GM18520 (cell line): ENCODE results near the gene STT3A.

ENCODE experiments used
- ATAC-seq: cut with Tn5 transposase; IDR thresholded peaks from one replicate; pipeline ENCODE4 v1.9.1; 2021; ENCODE audit not compliant: unreplicated experiment

STT3A gene

GRCh38 chr11:125587480-125587879 lies 5.2 kb upstream of the STT3A start:
- no peak for ATAC-seq

DNA sequence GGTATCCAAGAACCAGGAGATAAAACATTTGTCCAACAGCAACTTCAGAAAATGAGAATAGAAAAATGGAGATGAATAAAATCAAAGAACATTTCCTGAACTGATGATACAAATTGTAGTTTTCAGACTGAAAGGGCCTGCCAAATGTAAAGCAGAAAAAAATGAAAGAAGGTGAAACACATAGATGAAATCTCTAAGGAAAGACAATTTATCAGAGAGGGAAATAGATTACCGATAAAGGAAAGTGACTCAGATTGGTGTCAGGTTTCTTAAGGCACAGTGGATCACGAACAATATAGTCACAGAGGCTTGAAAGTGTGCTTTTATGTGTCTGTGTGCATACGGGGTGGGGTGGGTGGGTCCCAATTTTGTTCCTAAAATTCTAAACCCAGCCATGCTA lies 4.1 kb upstream of the STT3A start:
- no peak for ATAC-seq

- ATAC-seq: peak; percentile 2
These were observed 875 bp upstream of the STT3A start for GRCh38 chr11:125591649-125592304.

DNA sequence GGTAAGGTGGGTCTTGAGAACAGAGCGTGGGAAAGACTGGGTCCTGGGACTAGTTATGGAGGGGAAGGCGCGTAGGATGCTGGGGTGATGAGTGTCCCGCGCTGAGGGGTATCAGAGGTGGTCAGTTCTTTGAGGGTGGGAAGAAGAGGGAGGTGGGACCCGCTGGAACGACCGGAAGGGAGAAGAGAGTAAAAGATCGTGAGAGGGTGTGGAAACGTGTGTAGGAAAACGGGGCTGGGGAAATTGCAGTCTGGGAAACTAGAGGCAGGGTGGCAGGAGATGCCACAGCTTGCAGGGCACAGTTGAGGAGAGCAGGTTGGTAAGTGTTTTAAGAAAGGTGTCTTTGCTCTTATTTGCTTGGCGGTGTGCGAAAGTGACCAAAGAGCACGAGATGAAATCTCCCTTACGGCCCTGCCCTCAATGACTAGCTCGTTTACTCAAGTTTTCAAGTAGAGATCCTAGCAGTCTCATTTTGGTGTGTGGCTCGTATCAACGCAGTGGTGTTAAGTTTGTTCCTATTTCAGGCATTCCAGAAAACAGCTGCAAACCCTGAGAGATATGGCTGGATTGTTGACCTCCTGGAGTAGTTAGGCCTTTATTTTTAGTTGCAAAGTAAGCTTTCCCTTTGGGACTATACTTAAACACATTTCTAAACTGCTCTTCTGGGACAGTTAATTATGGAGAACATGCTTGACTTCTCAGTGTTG lies 615 bp downstream of the STT3A start:
- ATAC-seq: no peak

DNA sequence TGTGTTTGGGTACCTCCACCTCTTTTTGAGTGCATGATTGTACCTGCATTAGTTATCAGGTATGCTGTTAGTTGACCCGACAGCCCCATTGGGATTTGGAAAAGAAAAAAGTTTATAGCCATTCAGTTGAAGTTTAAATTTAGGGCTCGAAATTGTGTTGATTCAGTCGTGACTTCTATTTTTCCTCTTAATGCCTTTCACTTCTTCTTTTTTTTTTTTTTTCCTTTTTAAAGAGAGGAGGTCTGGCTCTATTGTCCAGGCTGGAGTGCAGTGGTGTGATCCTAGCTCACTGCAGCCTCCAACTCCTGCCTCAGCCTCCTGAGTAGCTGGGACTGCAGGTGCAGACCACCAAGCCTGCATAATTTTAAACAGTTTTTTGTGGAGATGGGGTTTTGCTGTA lies 2.3 kb downstream of the STT3A start:
- ATAC-seq: no peak

DNA sequence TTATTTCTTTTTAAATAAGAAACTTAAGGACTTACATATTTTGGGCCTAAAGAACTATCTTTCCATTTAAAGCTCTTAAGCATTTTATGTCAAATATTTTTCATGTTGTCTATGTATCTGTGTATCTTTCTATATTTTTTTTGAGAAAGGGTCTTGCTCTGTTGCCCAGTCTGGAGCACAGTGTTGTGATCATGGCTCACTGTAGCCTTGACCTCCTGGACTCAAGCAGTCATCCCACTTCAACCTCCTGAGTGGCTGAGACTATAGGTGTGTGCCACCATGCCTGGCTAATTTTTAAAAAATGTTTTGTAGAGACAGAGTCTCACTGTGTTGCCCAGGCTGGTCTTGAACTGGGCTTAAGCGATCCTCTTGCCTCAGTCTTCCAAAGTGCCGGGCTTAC lies 8.0 kb downstream of the STT3A start:
- ATAC-seq: no peak

DNA sequence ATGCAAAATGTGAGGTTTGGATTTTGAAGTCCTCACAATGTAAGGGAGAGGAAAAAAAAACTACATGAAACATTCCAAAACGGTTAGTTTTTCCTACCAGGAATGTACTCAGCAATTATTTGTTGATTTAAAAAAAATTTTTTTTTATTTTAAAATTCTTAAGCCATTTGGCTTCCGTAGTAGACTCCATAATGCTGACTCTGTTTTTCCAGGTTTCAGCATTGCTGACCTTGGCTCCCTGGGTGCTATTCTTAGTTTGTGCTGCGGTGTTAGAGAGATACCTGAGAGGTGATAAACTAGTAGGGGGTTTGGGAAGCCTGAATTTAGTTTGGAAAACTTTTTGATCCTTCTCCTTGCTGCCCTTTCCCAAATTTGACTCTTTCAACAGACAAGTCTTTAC lies 10.6 kb downstream of the STT3A start:
- ATAC-seq: no peak

- ATAC-seq: no peak
These were observed 12.8 kb downstream of the STT3A start for GRCh38 chr11:125605417-125605816.

- no peak for ATAC-seq
These were observed 16.9 kb downstream of the STT3A start for GRCh38 chr11:125609545-125609944.

DNA sequence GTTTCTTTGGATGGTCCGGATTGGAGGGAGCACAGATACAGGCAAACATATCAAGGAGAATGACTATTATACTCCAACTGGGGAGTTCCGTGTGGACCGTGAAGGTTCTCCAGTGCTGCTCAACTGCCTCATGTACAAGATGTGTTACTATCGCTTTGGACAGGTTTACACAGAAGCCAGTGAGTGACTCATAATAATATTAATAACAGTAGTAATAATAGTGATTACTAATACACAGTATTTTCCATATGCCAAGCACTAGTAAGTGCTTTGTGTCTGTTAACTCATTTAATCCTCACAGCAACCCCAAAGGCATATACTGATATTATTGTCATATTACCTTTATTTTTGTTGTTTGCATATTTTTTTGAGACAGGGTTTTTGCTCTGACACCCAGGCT lies 25.7 kb downstream of the STT3A start:
- ATAC-seq: no peak

DNA sequence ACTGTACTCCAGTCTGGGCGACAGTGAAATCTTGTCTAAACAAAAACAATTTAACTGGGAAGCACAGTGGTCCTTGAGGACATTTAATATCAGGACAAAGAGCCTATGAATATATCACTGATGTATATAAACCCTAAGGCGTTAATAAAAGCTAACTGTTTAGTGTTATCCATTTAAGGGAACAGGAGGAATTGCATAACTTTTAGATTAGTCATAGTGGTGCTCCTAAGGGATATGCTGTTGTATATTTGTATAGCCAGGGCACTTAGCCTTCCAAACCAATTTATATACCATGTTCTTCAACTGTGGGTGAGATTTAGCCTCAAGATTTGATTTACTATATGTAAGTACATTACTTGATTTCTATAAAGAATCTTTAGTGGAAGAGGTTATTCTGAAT lies 29.3 kb downstream of the STT3A start:
- ATAC-seq: no peak

GRCh38 chr11:125623064-125623463 lies 30.4 kb downstream of the STT3A start:
- ATAC-seq: no peak

- ATAC-seq: no peak
These were observed 32.1 kb downstream of the STT3A start, which contains the start of gene CHEK1 for GRCh38 chr11:125624756-125625213. Gene CHEK1 (plus strand): TSS chr11:125625163. CDS start chr11:125626769, 1,606 bp downstream.

GRCh38 chr11:125625225-125625629 lies 32.6 kb downstream of the STT3A start:
- no peak for ATAC-seq

DNA sequence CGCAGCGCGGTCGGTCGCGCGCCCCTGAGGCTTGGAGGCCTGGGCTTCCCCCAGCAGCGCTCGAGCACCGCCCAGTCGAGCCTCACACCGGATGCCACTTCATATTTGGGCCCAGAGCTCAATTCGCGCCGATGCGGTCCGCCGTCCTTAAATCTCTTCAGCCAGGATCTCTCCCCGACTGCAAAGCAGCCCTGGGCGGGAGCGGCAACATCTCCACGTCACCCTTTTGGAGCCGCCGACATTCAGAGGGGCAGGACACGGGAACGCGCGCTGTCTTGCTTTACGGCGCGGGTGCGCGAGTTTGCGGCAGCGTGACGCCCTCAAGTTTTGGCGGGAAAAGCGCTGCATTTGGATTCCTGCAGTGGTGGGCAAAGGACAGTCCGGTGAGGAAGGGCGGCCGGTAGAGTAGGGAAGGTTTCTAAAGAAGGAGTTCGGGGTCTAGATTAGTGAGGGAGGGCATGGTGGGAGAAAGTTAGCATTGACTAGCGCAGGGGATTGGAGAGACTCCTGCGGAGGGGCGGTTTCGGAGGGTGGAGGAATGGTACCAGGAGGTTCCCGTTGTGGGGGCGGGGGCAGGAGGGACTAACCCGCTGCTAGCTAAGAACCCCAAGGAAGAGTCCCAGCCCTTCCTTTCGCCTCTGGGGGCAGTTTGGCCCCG lies 33.1 kb downstream of the STT3A start:
- peak; percentile 75 for ATAC-seq

GRCh38 chr11:125626288-125626950 lies 33.8 kb downstream of the STT3A start:
- no peak for ATAC-seq

GRCh38 chr11:125627236-125627910 lies 34.7 kb downstream of the STT3A start:
- no peak for ATAC-seq

- ATAC-seq: no peak
These were observed 45.2 kb downstream of the STT3A start for GRCh38 chr11:125637840-125638239.

- ATAC-seq: no peak
These were observed 45.7 kb downstream of the STT3A start for GRCh38 chr11:125638315-125638714.

DNA sequence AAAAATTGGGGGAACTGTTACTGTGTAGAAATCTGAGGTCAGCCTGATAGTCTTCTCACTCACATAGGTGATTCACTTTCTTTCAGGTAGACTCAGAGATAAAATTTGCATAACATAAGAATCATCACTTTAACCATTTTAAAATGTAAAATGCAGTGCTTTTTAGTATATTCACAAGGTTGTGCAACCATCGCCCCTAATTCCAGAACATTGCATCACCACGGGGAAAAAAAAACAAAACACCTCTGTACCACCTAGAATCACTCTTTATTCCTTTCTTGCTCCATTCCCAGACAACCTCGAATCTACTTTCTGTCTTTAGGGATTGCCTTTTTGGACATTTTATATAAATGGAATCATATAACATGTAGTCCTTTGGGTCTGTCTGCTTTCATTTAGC lies 53.2 kb downstream of the STT3A start:
- no peak for ATAC-seq
